ENCODE results near the gene FAM83B. TPM values are rescaled to one million over a fixed set of nuclear protein-coding genes. Genes with fewer than 3 reads are reported as not detected.
"Not testable (repeated sequence)": the region's sequence is repeated elsewhere in the genome, so short reads cannot be mapped to it uniquely, and the experiment has no call there.

Gene FAM83B
- 12.2 to 14.0 TPM (median 12.6 TPM) in 3 replicates for total RNA-seq

GRCh38 chr6:54846243-54846856 lies at the start of gene FAM83B:
TSS of gene FAM83B (plus strand) at chr6:54846771. CDS start at chr6:54870247, 23,476 bp downstream.
- peak; percentile 45 to 67 for DNase-seq (ENCODE audit: low spot score in 2 of 2, unreplicated experiment in 2 of 2)
- H3K36me3 Mint-ChIP-seq = peaks cover 8% of the 10 kb centered on the region
- H3K27ac Mint-ChIP-seq = peak within 1 kb of the TSS; percentile 99
- H3K4me3 Mint-ChIP-seq = peak within 1 kb of the TSS; percentile 99
- H3K27me3 Mint-ChIP-seq (ENCODE audit: low read depth) = peaks cover 6% of the 10 kb centered on the region
- H3K4me1 Mint-ChIP-seq = peaks cover 34% of the 10 kb centered on the region
- H3K9me3 Mint-ChIP-seq = no peaks in the 10 kb centered on the region
- TF ChIP-seq CTCF (IDR thresholded peaks at IDR 0.05; ENCODE audit: unreplicated experiment) = no peak

DNA sequence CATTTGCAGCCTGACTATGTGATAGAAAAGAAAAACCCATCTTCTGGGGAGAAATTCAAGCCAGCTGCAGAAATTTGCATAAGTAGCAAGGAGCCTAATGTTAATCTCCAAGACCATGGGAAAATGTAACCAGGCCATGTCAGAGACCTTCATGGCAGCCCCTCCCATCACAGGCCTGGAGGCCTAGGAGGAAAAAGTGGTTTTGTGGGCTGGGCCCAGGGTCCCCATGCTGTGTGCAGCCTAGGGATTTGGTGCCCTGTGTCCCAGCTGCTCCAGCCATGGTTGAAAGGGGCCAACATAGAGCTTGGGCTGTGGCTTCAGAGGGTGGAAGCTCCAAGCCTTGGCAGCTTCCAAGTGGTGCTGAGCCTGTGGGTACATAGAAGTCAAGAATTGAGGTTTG lies 49.7 kb upstream of the FAM83B start:
- H3K27ac Mint-ChIP-seq; H3K27me3 Mint-ChIP-seq (ENCODE audit: low read depth); DNase-seq (ENCODE audit: low spot score in 2 of 2, unreplicated experiment in 2 of 2); H3K36me3 Mint-ChIP-seq; H3K4me3 Mint-ChIP-seq: not testable (repeated sequence)
- Mint-ChIP-seq H3K4me1 (peaks cover 14% of the 10 kb centered on the region), H3K9me3 (peaks cover 23% of the 10 kb centered on the region)

DNA sequence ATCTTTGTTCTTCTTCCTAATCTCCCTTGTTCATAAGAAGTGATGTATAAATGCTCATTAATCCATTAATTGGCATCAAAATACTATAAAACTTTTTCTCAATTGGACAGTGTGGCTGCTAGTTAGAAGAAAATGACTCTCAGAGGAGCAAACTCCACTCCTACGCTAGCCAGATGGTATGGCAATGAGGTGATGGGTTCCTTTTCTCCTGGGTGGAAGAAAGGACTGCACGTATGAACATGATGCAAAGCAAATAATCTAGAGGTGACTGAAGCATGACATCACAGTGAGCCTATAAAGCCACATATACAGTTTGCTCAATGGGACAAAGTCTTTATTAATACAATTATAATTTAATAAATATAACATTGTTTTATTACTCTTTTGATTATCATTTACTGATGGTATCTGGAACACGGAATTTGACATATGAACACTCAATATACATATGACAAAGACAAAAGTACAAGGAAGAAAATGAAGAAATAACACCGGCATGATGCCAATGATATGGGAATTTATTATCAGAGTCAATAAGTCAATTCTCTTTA lies 46.4 kb upstream of the FAM83B start:
- no peaks in the 10 kb centered on the region for H3K27me3 Mint-ChIP-seq (ENCODE audit: low read depth)
- no peak for TF ChIP-seq CTCF (IDR thresholded peaks at IDR 0.05; ENCODE audit: unreplicated experiment)
- peak overlapping the region; percentile 73 for H3K27ac Mint-ChIP-seq
- DNase-seq (ENCODE audit: low spot score in 2 of 2, unreplicated experiment in 2 of 2) = no peak
- peaks cover 4% of the 10 kb centered on the region for H3K36me3 Mint-ChIP-seq
- H3K4me3 Mint-ChIP-seq = no peak overlapping the region
- H3K4me1 Mint-ChIP-seq = peaks cover 35% of the 10 kb centered on the region
- peaks cover 23% of the 10 kb centered on the region for H3K9me3 Mint-ChIP-seq

DNA sequence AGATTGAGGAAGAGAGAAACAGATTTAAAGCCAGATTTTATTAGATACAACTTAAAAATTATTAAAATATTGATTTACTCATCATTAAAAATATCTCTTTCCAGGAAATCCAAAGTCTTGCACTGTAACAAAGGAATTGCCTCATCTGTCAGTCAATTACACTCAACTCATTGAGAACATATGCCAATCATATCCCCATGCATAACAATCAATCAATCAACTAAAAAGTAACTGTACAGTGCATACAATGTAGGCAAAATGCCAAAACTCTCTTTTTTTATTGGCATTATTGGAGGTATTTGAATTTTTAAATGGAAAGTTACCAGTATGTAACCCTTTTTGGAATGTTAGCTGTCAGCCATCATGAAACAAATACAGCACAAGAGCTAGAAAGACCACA lies 45.3 kb upstream of the FAM83B start:
- Mint-ChIP-seq H3K4me1 (peaks cover 45% of the 10 kb centered on the region), H3K36me3 (peaks cover 4% of the 10 kb centered on the region), H3K27me3 (ENCODE audit: low read depth) (no peaks in the 10 kb centered on the region), H3K27ac (peak overlapping the region; percentile 83), H3K9me3 (peaks cover 14% of the 10 kb centered on the region), H3K4me3 (no peak overlapping the region)
- DNase-seq (ENCODE audit: low spot score in 2 of 2, unreplicated experiment in 2 of 2) = no peak
- no peak for TF ChIP-seq CTCF (IDR thresholded peaks at IDR 0.05; ENCODE audit: unreplicated experiment)

DNA sequence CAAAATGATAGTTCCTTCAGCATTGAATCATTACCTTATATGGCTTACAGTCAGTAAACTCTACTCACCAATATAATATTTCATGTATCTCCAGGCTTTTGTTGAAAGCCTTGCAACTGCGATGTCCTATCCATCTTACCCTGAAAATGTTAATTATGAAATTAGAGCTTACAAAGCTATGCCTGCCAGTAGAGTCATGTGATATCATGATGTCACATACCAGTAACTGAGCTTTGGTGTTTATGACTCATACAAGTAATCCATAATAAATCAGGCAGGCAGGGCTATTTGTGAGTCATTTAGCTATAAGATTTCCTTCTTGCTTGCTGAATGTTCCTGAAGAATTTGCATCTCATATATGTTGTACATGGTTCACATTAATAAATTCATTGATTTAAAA lies 44.9 kb upstream of the FAM83B start:
- H3K4me1 Mint-ChIP-seq = peaks cover 48% of the 10 kb centered on the region
- peak overlapping the region; percentile 83 for H3K27ac Mint-ChIP-seq
- no peak for TF ChIP-seq CTCF (IDR thresholded peaks at IDR 0.05; ENCODE audit: unreplicated experiment)
- no peaks in the 10 kb centered on the region for H3K27me3 Mint-ChIP-seq (ENCODE audit: low read depth)
- H3K9me3 Mint-ChIP-seq = peaks cover 9% of the 10 kb centered on the region
- DNase-seq (ENCODE audit: low spot score in 2 of 2, unreplicated experiment in 2 of 2) = no peak
- H3K4me3 Mint-ChIP-seq = no peak overlapping the region
- H3K36me3 Mint-ChIP-seq = no peaks in the 10 kb centered on the region

DNA sequence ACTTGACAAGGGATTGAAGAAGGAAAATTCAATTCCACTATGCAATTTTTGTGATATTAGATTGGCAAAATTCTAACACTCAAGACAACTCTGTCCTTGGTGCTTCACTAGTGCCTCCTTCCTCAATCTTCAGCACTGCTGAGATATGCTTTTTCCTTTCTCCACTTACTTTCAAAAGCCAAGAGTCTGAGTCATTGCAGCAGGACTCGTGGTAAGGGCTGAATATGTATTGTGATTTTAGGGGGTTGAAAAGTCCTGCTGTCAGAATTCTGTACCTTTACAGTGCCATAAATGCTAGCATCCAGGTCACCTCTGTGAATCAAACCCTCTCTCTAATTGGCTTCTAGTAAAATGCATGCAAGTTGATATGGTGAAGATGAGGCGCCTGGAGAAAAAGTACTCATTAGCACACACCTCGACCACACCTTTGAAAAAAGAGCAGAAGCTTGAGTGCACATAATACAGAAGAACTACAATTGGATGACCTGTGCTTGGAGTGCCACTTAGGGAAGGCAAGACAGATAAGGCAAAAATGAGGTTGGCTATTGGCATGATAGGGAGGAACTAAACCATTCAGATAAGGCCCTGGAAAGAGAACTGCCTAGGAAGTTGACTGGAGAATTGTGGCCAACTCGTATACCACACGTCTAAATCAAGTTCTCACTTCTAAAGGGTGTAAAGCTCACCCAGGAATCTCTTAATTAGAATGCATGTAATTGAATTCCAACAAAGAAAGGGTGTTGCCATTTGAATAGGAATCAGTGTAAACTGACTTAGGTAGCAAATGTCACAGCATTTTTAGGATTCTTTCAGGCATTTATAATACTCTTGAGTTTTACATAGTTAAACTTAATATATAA lies 43.6 kb upstream of the FAM83B start:
- DNase-seq (ENCODE audit: low spot score in 2 of 2, unreplicated experiment in 2 of 2) = no peak
- peaks cover 4% of the 10 kb centered on the region for H3K9me3 Mint-ChIP-seq
- H3K27ac Mint-ChIP-seq = peak overlapping the region; percentile 69
- no peaks in the 10 kb centered on the region for H3K36me3 Mint-ChIP-seq
- no peak for TF ChIP-seq CTCF (IDR thresholded peaks at IDR 0.05; ENCODE audit: unreplicated experiment)
- no peak overlapping the region for H3K4me3 Mint-ChIP-seq
- peaks cover 51% of the 10 kb centered on the region for H3K4me1 Mint-ChIP-seq
- no peaks in the 10 kb centered on the region for H3K27me3 Mint-ChIP-seq (ENCODE audit: low read depth)

Data from mesothelial cell of epicardium (in vitro differentiated cells).